ENCODE measurements around the gene NPC1. TPM values are rescaled to one million over a fixed set of nuclear protein-coding genes. Genes with fewer than 3 reads are reported as not detected.

Gene NPC1
- total and polyA plus RNA-seq, 2 donors (not counting 1 experiment from before 2014, with no cell fraction given), result 36.0 to 204 TPM

GRCh38 chr18:23595591-23595990 is 9.3 kb upstream of the NPC1 start:
- Histone ChIP-seq H3K27me3 (ENCODE audit: control insufficient read depth, insufficient read depth, low read length) (no peaks in the 10 kb centered on the region), H3K79me2 (ENCODE audit: control insufficient read depth, insufficient read depth, low read length) (no peaks in the 10 kb centered on the region), H3K9ac (ENCODE audit: insufficient read depth, low read length) (no peak overlapping the region), H4K20me1 (ENCODE audit: control insufficient read depth, extremely low read depth, insufficient read depth, low read length) (no peaks in the 10 kb centered on the region), H3K27ac (ENCODE audit: insufficient read depth, low read length) (no peak overlapping the region), H3K36me3 (ENCODE audit: control insufficient read depth, insufficient read depth, low read length) (no peaks in the 10 kb centered on the region), H3K4me1 (ENCODE audit: control insufficient read depth, extremely low read depth, insufficient read depth, low read length) (no peaks in the 10 kb centered on the region), H3K4me2 (ENCODE audit: extremely low read depth, insufficient read depth, low read length) (no peak overlapping the region), H3K9me3 (ENCODE audit: control insufficient read depth, insufficient read depth, low read depth, low read length) (no peaks in the 10 kb centered on the region), H3K4me3 (replicated peaks in 1 of 4; ENCODE audit: control extremely low read depth in 1 of 4, insufficient read depth in 1 of 4, low read depth in 3 of 4, low read length in 4 of 4) (no peak overlapping the region), H2AFZ (ENCODE audit: low read length) (no peak overlapping the region)
- DNase-seq (ENCODE audit: low read depth in 2 of 2), result no peak
- no peak for TF ChIP-seq EZH2 (IDR thresholded peaks at IDR 0.05; ENCODE audit: low read length, missing control alignments)
- TF ChIP-seq, protein P1, sequence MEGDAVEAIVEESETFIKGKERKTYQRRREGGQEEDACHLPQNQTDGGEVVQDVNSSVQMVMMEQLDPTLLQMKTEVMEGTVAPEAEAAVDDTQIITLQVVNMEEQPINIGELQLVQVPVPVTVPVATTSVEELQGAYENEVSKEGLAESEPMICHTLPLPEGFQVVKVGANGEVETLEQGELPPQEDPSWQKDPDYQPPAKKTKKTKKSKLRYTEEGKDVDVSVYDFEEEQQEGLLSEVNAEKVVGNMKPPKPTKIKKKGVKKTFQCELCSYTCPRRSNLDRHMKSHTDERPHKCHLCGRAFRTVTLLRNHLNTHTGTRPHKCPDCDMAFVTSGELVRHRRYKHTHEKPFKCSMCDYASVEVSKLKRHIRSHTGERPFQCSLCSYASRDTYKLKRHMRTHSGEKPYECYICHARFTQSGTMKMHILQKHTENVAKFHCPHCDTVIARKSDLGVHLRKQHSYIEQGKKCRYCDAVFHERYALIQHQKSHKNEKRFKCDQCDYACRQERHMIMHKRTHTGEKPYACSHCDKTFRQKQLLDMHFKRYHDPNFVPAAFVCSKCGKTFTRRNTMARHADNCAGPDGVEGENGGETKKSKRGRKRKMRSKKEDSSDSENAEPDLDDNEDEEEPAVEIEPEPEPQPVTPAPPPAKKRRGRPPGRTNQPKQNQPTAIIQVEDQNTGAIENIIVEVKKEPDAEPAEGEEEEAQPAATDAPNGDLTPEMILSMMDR (conservative IDR thresholded peaks at IDR 0.05 in 1 of 2, IDR thresholded peaks at IDR 0.05 in 1 of 2; ENCODE audit: low read depth in 1 of 2, low read length in 2 of 2), result no peak

- Histone ChIP-seq H2AFZ (ENCODE audit: low read length) (peak overlapping the region; percentile 17), H3K36me3 (ENCODE audit: control insufficient read depth, insufficient read depth, low read length) (no peaks in the 10 kb centered on the region), H3K27ac (ENCODE audit: insufficient read depth, low read length) (peak overlapping the region; percentile 85), H3K4me1 (ENCODE audit: control insufficient read depth, extremely low read depth, insufficient read depth, low read length) (peaks cover 3% of the 10 kb centered on the region), H3K4me2 (ENCODE audit: extremely low read depth, insufficient read depth, low read length) (no peak overlapping the region), H3K79me2 (ENCODE audit: control insufficient read depth, insufficient read depth, low read length) (no peaks in the 10 kb centered on the region), H3K27me3 (ENCODE audit: control insufficient read depth, insufficient read depth, low read length) (no peaks in the 10 kb centered on the region), H3K4me3 (replicated peaks in 1 of 4; ENCODE audit: control extremely low read depth in 1 of 4, insufficient read depth in 1 of 4, low read depth in 3 of 4, low read length in 4 of 4) (no peak overlapping the region), H3K9ac (ENCODE audit: insufficient read depth, low read length) (no peak overlapping the region), H3K9me3 (ENCODE audit: control insufficient read depth, insufficient read depth, low read depth, low read length) (no peaks in the 10 kb centered on the region), H4K20me1 (ENCODE audit: control insufficient read depth, extremely low read depth, insufficient read depth, low read length) (no peaks in the 10 kb centered on the region)
- peak; percentile 56 to 90 for DNase-seq (ENCODE audit: low read depth in 2 of 2)
- no peak for TF ChIP-seq EZH2 (IDR thresholded peaks at IDR 0.05; ENCODE audit: low read length, missing control alignments)
- TF ChIP-seq, protein P1 (conservative IDR thresholded peaks at IDR 0.05 in 1 of 2, IDR thresholded peaks at IDR 0.05 in 1 of 2; ENCODE audit: low read depth in 1 of 2, low read length in 2 of 2), result no peak
Observed at GRCh38 chr18:23593720-23594119, 7.4 kb upstream of the NPC1 start.

DNA sequence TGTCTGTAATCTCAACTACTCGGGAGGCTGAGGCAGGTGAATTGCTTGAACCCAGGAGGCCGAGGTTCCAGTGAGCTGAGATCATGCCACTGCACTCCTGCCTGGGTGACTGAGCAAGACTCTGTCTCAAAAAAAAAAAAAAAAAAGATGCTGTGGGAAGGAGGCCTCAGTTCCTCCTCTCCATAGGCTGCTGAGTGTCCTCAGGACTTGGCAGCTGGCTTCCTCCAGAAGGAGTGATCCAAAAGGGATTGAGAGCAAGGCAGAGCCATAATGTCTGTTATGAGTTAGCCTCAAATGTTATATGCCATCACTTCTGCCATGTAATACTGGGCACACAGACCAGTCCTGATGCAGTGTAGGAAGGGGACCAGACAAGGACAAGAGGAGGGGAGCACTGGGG is 6.6 kb upstream of the NPC1 start:
- Histone ChIP-seq H3K36me3 (ENCODE audit: control insufficient read depth, insufficient read depth, low read length) (no peaks in the 10 kb centered on the region), H3K27me3 (ENCODE audit: control insufficient read depth, insufficient read depth, low read length) (no peaks in the 10 kb centered on the region), H3K9ac (ENCODE audit: insufficient read depth, low read length) (no peak overlapping the region), H2AFZ (ENCODE audit: low read length) (peak overlapping the region; percentile 15), H4K20me1 (ENCODE audit: control insufficient read depth, extremely low read depth, insufficient read depth, low read length) (no peaks in the 10 kb centered on the region), H3K27ac (ENCODE audit: insufficient read depth, low read length) (peak overlapping the region; percentile 85), H3K4me3 (replicated peaks in 1 of 4; ENCODE audit: control extremely low read depth in 1 of 4, insufficient read depth in 1 of 4, low read depth in 3 of 4, low read length in 4 of 4) (no peak overlapping the region), H3K79me2 (ENCODE audit: control insufficient read depth, insufficient read depth, low read length) (no peaks in the 10 kb centered on the region), H3K9me3 (ENCODE audit: control insufficient read depth, insufficient read depth, low read depth, low read length) (no peaks in the 10 kb centered on the region), H3K4me2 (ENCODE audit: extremely low read depth, insufficient read depth, low read length) (no peak overlapping the region), H3K4me1 (ENCODE audit: control insufficient read depth, extremely low read depth, insufficient read depth, low read length) (peaks cover 3% of the 10 kb centered on the region)
- no peak for TF ChIP-seq EZH2 (IDR thresholded peaks at IDR 0.05; ENCODE audit: low read length, missing control alignments)
- TF ChIP-seq, protein P1 (conservative IDR thresholded peaks at IDR 0.05 in 1 of 2, IDR thresholded peaks at IDR 0.05 in 1 of 2; ENCODE audit: low read depth in 1 of 2, low read length in 2 of 2), result no peak
- no peak for DNase-seq (ENCODE audit: low read depth in 2 of 2)

Measured in fibroblast of lung (primary cell).